ENCODE measurements around the gene FBXL13. TPM values are rescaled to one million over a fixed set of nuclear protein-coding genes. Genes with fewer than 3 reads are reported as not detected.
A peak's percentile ranks its signal among the peaks of the same experiment; 100 is the strongest.
"Not testable (repeated sequence)": the region's sequence is repeated elsewhere in the genome, so short reads cannot be mapped to it uniquely, and the experiment has no call there.

The FBXL13 gene
- total RNA-seq, 2 donors from 2014 or later = 1.3 to 1.4 TPM

GRCh38 chr7:103075337-103075918, 832 bp upstream of the FBXL13 start:
- peak; percentile 60 for ATAC-seq

GRCh38 chr7:103073989-103074518, 542 bp downstream of the FBXL13 start:
- Mint-ChIP-seq H3K4me1 (peaks cover 20% of the 10 kb centered on the region), H3K4me3 (peak overlapping the region; percentile 95), H3K36me3 (ENCODE audit: low read depth) (no peaks in the 10 kb centered on the region), H3K27ac (peak overlapping the region; percentile 94), H3K27me3 (no peaks in the 10 kb centered on the region)
- ATAC-seq = no peak
- no peak for DNase-seq
- no peaks in the 10 kb centered on the region for H3K9me3 ChIP-seq (ENCODE audit: control insufficient read depth, low read length, poor library complexity, severe bottlenecking)

More at GRCh38 chr7:103075337-103075918, 832 bp upstream of the FBXL13 start:
- H3K4me3 Mint-ChIP-seq = peak overlapping the region; percentile 95
- DNase-seq = peak; percentile 37 to 60 (median 49)
- no peaks in the 10 kb centered on the region for H3K9me3 ChIP-seq (ENCODE audit: control insufficient read depth, low read length, poor library complexity, severe bottlenecking)
- peaks cover 22% of the 10 kb centered on the region for H3K4me1 Mint-ChIP-seq
- no peaks in the 10 kb centered on the region for H3K27me3 Mint-ChIP-seq
- H3K36me3 Mint-ChIP-seq (ENCODE audit: low read depth) = no peaks in the 10 kb centered on the region
- H3K27ac Mint-ChIP-seq = peak overlapping the region; percentile 84

- peaks cover 6% of the 10 kb centered on the region for H3K27me3 Mint-ChIP-seq
- no peak overlapping the region for H3K4me3 Mint-ChIP-seq
- H3K9me3 ChIP-seq (ENCODE audit: control insufficient read depth, low read length, poor library complexity, severe bottlenecking) = no peaks in the 10 kb centered on the region
- H3K36me3 Mint-ChIP-seq (ENCODE audit: low read depth) = peaks cover 5% of the 10 kb centered on the region
- no peak overlapping the region for H3K27ac Mint-ChIP-seq
- no peak for DNase-seq
- H3K4me1 Mint-ChIP-seq = peaks cover 17% of the 10 kb centered on the region
- ATAC-seq = no peak
Observed at GRCh38 chr7:103071000-103071399, 3.6 kb downstream of the FBXL13 start.

DNA sequence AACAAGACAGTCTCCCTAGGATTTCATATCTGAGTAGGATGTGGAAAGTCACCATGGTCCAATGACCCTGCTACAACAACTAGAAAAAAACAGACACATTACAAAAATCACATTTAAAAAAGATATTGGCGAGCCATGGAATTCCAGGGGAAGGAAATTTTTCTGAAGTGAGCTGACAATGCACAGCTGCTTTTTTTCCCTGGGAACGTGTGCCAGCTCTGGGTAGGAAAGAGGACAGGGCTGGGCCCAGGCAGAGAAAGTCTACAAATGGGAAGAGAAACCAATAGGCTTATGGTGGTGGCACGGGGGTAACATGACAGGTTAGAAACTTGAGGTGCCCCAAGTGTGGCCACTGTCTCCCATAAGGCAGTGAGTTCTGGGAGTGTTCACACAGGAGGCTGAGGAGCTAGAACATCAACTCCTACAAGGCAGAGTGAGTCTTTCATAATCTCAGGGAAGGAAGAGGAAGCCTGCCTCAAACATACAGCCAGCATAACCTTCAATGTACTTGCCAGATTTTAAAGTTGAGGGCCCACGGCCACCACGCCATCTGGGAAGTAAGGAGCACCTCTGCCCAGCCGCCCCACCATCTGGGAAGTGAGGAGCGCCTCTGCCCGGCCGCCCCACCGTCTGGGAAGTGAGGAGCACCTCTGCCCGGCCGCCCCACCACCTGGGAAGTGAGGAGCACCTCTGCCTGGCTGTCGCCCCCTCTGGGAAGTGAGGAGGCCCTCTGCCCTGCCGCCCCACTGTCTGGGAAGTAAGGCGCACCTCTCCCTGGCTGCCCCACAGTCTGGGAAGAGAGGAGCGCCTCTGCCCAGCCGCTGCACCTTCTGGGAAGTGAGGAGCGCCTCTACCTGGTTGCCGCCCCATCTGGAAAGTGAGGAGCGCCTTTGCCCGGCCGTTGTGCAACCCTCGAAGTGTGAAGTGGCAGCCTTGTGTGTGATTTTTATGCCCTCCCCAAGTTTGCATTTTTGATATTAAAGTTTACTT, 5.9 kb downstream of the FBXL13 start:
- Mint-ChIP-seq H3K36me3 (ENCODE audit: low read depth) (peaks cover 5% of the 10 kb centered on the region), H3K27me3 (peaks cover 6% of the 10 kb centered on the region), H3K4me1 (peaks cover 4% of the 10 kb centered on the region), H3K4me3 (no peak overlapping the region), H3K27ac (no peak overlapping the region)
- H3K9me3 ChIP-seq (ENCODE audit: control insufficient read depth, low read length, poor library complexity, severe bottlenecking) = no peaks in the 10 kb centered on the region
- ATAC-seq = no peak
- no peak for DNase-seq

DNA sequence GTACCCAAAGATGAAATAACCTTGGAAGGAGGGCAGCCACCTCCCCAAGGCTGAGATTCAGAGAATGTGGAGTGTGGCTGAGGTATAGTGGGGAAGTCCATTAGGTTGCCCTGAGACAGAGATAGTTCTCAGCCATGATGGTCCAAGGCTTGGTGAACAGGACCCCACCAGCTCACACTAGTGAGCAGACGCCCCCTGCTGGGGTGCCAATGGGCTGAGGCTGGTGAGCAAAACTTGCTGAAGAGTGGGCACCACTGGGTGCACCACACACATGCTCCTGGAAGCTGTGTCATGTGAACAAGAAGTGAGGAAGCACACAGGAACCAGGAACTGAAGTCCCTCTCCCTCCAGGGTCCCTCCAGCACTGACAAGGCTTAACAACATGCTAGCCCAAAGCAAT, 8.9 kb downstream of the FBXL13 start:
- ATAC-seq (peak; percentile 57), DNase-seq (peak in 2 of 3 donors; percentile 12 to 22)
- Mint-ChIP-seq H3K4me3 (no peak overlapping the region), H3K27me3 (peaks cover 6% of the 10 kb centered on the region), H3K36me3 (ENCODE audit: low read depth) (peaks cover 5% of the 10 kb centered on the region), H3K4me1 (peaks cover 2% of the 10 kb centered on the region), H3K27ac (no peak overlapping the region)
- H3K9me3 ChIP-seq (ENCODE audit: control insufficient read depth, low read length, poor library complexity, severe bottlenecking) = no peaks in the 10 kb centered on the region

DNA sequence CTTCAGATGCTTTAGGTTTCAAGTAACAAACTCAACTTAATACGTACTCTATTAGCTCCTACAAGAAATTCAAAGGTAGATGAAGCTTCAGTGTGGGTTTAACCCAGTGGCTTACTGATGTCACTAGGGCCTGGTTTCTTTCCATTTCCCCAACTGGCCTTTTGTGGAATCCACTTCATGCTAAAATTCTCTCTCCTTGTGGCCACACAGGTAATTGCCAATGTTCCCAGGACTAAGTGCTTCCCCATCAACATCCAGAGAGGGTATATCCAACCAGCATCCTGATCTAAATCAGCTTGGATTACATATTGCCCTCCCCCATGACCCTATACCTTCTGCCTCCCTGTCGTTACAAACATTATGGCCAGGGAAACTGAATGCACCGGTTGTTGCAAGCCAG, 10.7 kb downstream of the FBXL13 start:
- Mint-ChIP-seq H3K27ac (no peak overlapping the region), H3K27me3 (peaks cover 6% of the 10 kb centered on the region), H3K4me3 (no peak overlapping the region), H3K4me1 (peaks cover 2% of the 10 kb centered on the region), H3K36me3 (ENCODE audit: low read depth) (peaks cover 5% of the 10 kb centered on the region)
- no peak for ATAC-seq
- DNase-seq = no peak
- H3K9me3 ChIP-seq (ENCODE audit: control insufficient read depth, low read length, poor library complexity, severe bottlenecking) = no peaks in the 10 kb centered on the region

DNA sequence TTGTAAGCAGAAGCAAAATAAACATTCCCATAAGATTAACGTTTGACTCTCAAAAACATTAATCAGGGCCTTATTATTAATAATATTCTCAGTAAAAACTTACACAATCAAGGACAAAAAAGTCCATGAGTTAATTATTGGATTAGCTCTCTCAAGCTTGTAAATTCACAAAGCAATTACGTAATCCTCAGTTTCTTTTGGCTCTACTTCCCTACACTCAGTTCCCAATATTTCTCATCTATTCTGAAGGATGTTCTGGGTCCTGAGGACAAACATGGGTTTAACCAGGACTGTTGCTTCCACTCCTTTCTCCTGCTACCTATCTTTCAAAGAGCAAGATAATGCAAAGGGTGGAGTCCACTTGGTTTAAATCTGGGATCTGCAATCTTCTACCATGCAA, 15.1 kb downstream of the FBXL13 start:
- Mint-ChIP-seq H3K4me3 (no peak overlapping the region), H3K4me1 (peaks cover 5% of the 10 kb centered on the region), H3K27me3 (peaks cover 5% of the 10 kb centered on the region), H3K27ac (no peak overlapping the region), H3K36me3 (ENCODE audit: low read depth) (peaks cover 2% of the 10 kb centered on the region)
- H3K9me3 ChIP-seq (ENCODE audit: control insufficient read depth, low read length, poor library complexity, severe bottlenecking) = no peaks in the 10 kb centered on the region
- DNase-seq (no peak), ATAC-seq (no peak)

GRCh38 chr7:103058122-103058521, 16.5 kb downstream of the FBXL13 start:
- H3K27ac Mint-ChIP-seq = peak overlapping the region; percentile 56
- peaks cover 2% of the 10 kb centered on the region for H3K36me3 Mint-ChIP-seq (ENCODE audit: low read depth)
- peaks cover 5% of the 10 kb centered on the region for H3K4me1 Mint-ChIP-seq
- DNase-seq (no peak), ATAC-seq (no peak)
- H3K4me3 Mint-ChIP-seq = no peak overlapping the region
- peaks cover 5% of the 10 kb centered on the region for H3K27me3 Mint-ChIP-seq
- H3K9me3 ChIP-seq (ENCODE audit: control insufficient read depth, low read length, poor library complexity, severe bottlenecking) = no peaks in the 10 kb centered on the region

GRCh38 chr7:103056006-103056405, 18.6 kb downstream of the FBXL13 start:
- H3K4me1 Mint-ChIP-seq; DNase-seq; H3K36me3 Mint-ChIP-seq (ENCODE audit: low read depth); H3K9me3 ChIP-seq (ENCODE audit: control insufficient read depth, low read length, poor library complexity, severe bottlenecking); H3K27me3 Mint-ChIP-seq; H3K4me3 Mint-ChIP-seq; H3K27ac Mint-ChIP-seq; ATAC-seq: not testable (repeated sequence)

DNA sequence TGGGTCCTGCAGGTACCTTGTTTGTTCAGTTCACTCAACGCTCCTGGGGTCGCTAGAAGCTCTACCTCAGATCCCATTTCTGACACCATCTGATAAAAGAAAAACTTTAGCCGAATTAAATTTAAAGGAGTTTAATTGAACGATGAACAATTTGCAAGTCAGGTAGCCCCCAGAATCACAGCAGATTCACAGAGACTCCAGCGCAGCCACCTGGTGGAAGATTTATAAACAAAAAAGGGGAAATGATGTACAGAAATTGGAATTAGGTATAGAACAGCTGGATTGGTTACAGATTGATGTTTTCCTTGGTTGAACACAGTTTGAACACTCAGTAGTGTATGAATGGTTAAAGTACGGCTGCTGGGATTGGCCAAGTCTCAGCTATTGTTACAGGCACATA, 23.1 kb downstream of the FBXL13 start:
- Mint-ChIP-seq H3K27me3 (no peaks in the 10 kb centered on the region), H3K27ac (no peak overlapping the region), H3K36me3 (ENCODE audit: low read depth) (peaks cover 2% of the 10 kb centered on the region), H3K4me3 (no peak overlapping the region), H3K4me1 (no peaks in the 10 kb centered on the region)
- H3K9me3 ChIP-seq (ENCODE audit: control insufficient read depth, low read length, poor library complexity, severe bottlenecking) = no peaks in the 10 kb centered on the region
- ATAC-seq (no peak), DNase-seq (no peak)

GRCh38 chr7:103048833-103049232, 25.8 kb downstream of the FBXL13 start:
- no peak for DNase-seq

DNA sequence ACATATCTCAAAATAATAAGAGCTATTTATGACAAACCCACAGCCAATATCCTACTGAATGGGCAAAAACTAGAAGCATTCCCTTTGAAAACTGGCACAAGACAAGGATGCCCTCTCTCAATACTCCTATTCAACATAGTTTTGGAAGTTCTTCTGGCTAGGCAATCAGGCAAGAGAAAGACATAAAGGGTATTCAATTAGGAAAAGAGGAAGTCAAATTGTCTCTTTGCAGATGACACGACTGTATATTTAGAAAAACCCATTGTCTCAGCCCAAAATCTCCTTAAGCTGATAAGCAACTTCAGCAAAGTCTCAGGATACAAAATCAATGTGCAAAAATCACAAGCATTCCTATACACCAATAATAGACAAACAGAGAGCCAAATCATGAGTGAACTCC, 32.8 kb downstream of the FBXL13 start:
- not testable (repeated sequence) for H3K36me3 Mint-ChIP-seq (ENCODE audit: low read depth); H3K27ac Mint-ChIP-seq; ATAC-seq; H3K27me3 Mint-ChIP-seq; DNase-seq; H3K4me3 Mint-ChIP-seq; H3K4me1 Mint-ChIP-seq; H3K9me3 ChIP-seq (ENCODE audit: control insufficient read depth, low read length, poor library complexity, severe bottlenecking)

More at GRCh38 chr7:103048833-103049232, 25.8 kb downstream of the FBXL13 start:
- no peak for ATAC-seq
- no peak overlapping the region for H3K4me3 Mint-ChIP-seq
- H3K27me3 Mint-ChIP-seq = no peaks in the 10 kb centered on the region
- H3K27ac Mint-ChIP-seq = no peak overlapping the region
- H3K36me3 Mint-ChIP-seq (ENCODE audit: low read depth) = no peaks in the 10 kb centered on the region
- H3K4me1 Mint-ChIP-seq = no peaks in the 10 kb centered on the region
- H3K9me3 ChIP-seq (ENCODE audit: control insufficient read depth, low read length, poor library complexity, severe bottlenecking) = no peaks in the 10 kb centered on the region
